GM19455 (cell line): ENCODE measurements around the gene GNB3.
"Not testable (repeated sequence)": the region's sequence is repeated elsewhere in the genome, so short reads cannot be mapped to it uniquely, and the experiment has no call there.

Experiments used
- ATAC-seq: cut with Tn5 transposase; IDR thresholded peaks from one replicate; pipeline ENCODE4 v1.9.1; 2021; ENCODE audit not compliant: unreplicated experiment

Gene GNB3

DNA sequence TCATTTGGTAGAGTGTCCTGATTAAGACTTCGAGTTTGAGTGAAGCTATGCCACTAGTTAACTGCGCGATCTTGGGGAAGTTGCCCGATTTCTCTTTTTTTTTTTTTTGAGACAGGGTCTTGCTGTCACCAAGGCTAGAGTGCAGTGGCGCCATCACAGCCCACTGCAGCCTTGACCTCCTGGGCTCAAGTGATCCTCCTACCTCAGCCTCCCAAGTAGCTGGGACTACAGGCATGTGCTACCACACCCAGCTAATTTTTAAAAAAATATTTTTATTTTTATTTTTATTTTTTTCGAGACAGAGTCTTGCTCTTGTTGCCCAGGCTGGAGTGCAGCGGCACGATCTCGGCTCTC, 33.3 kb downstream of the GNB3 start:
- ATAC-seq = not testable (repeated sequence)

DNA sequence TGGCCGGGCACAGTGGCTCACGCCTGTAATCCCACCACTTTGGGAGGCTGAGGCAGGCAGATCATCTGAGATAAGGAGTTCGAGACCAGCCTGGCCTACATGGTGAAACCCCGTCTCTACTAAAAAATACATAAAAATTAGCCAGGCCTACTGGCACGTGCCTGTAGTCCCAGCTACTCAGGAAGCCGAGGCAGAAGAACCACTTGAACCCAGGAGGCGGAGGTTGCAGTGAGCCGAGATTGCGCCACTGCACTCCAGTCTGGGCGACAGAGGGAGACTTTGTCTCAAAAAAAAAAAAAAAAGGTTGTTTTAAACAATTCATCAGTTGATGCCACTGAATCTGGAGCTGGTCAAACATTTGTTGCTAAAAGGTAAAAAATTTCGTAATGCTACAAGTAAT, 39.1 kb downstream of the GNB3 start:
- ATAC-seq = not testable (repeated sequence)

DNA sequence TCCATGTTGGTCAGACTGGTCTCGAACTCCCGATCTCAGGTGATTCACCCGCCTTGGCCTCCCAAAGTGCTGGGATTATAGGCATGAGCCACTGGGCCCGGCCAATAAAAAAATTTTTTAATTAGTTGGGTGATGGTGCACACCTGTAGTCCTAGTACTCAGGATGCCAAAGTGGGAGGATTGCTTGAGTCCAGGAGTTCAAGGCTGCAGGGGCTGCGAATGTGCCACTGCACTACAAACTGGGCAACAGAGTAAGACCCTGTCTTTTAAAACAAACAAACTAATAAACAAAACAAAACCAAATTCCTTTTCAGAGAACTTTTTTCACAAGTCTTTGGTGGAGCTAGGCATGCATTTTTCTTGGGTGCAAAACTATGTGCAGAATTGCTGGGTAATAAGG, 42.5 kb downstream of the GNB3 start:
- ATAC-seq = no peak

DNA sequence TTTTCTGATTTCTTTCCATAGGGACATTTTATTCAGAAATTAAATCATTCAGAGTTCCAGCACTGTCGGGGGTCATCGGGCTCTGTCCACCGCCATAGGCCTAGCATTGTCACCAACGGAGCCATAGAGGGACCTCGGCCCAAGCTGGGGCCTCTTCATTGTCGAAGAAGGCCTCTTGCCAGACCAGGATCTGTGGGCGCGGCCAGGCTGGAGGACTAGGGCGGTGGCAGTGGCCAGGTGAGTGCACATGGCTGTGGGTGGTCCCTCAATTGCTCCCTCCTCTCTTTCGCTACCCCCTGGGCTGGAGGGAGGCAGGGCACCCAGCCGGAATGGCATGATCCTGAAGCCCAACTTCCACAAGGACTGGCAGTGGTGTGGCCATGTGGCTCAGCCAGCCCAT, 43.0 kb downstream of the GNB3 start:
- ATAC-seq = no peak

DNA sequence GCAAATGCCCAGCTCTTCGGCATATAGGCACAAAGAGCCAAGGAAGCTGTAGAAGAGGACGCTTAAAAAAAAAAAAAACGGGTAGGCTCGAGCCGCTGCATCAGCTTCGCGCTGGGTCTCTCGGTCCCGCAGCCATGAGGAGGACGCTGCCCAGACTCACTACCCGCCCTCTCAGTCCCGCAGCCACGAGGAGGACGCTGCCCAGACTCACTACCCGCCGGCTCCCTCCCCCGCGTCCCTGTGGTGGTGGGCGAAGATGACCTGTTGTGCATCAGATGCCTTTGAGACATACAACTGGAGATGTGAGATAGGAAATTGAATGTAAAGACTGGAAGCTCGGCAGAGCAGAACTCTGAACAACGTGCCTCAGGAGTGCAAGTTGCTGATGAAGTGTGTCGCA, 43.8 kb downstream of the GNB3 start:
- ATAC-seq = no peak

DNA sequence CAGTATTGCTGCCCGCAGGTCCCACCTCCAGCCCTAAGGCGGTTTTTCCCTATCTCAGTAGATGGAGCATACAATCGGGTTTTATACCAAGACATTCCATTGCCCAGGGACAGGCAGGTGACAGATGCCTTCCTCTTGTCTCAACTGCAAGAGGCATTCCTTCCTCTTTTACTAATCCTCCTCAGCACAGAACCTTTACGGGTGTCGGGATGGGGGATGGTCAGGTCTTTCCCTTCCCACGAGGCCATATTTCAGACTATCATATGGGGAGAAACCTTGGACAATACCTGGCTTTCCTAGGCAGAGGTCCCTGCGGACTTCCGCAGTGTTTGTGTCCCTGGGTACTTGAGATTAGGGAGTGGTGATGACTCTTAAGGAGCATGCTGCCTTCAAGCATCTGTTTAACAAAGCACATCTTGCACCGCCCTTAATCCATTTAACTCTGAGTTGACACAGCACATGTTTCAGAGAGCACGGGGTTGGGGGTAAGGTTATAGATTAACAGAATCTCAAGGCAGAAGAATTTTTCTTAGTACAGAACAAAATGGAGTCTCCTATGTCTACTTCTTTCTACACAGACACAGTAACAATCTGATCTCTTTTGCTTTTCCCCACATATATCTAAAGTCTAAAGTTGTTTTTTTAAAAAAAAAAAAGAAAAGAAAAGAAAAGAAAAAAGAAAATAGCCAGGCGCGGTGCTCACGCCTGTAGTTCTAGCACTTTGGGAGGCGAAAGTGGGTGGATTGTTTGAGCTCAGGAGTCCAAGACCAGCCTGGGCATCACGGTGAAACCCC, 45.7 kb downstream of the GNB3 start:
- not testable (repeated sequence) for ATAC-seq

DNA sequence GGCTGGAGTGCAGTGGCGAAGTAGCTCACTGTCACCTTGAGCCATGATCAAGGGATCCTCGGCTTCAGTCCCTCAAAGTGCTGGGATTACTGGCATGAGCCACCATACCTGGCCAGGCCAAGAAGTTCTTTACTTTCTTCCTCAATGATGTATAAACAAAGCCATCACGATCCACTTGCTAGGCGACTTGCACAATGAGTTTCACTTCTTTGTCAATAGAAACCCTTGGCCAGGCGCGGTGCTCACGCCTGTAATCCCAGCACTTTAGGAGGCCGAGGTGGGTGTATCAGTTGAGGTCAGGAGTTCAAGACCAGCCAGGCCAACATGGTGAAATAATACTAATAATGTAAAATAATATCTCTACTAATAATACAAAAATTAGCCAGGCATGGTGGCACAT, 46.7 kb downstream of the GNB3 start:
- no peak for ATAC-seq

DNA sequence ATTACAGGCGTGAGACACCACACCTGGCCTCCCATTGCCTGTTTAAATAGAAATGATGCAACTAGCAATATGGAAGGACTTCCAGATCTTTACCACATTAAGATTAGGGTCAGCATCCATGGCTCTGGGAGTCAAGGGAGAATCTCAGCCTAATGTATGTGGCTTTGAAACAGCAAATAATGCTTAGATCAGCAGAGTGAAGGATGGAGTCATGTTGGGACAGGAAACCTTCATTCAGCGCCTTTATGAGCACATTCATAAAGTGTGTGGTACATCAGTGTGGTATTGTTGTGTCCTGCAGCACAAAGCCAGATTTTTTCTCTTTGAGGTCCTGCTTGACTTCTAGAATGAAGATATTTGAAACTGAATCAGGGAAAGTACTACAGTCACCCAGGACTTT, 47.6 kb downstream of the GNB3 start:
- ATAC-seq = no peak

DNA sequence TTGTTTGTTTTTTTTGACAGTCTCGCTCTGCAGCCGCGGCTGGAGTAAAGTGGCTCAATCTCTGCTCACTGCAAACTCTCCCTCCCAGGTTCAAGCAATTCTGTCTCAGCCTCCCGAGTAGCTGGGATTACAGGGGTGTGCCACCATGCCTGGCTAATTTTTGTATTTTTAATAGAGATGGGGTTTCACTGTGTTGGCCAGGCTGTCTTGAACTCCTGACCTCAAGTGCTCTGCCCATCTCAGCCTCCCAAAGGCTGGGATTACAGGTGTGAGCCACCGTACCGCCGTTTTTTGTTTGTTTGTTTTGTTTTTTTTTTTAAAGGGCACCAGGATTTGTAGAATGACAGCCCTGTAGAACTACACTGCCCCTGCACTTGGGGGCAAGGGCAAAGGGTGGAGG, 48.1 kb downstream of the GNB3 start:
- not testable (repeated sequence) for ATAC-seq

DNA sequence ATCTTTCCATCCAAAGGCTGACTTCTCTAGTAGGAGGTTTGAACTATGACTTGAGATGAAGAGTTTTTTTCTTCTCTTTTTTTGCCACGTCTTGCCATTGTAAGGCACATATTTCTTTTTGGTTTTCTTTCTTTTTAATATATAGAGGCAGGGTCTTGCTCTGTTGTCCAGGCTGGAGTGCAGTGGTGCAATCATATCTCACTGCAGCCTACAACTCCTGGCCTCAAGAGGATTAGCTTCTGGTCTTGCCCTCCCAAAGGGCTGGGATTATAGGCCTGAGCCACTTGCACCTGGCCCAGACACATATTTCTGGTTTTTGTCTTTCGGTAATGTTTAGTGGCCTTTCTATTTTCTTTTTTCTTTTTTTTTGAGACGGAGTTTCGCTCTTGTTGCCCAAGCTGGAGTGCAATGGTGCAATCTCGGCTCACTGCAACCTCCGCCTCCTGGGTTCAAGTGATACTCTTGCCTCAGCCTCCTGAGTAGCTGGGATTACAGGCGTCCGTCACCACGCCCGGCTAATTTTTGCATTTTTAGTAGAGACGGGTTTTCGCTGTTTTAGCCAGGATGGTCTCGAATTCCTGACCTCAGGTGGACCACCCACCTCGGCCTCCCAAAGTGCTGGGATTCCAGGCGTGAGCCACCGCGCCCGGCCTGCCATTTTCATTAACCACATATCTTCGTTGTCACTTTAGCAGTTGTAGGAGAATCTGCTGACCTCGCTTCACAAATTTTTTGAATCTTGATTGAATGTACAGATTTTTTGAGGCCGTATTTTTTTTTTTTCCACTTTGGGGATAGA, 49.2 kb downstream of the GNB3 start:
- not testable (repeated sequence) for ATAC-seq

DNA sequence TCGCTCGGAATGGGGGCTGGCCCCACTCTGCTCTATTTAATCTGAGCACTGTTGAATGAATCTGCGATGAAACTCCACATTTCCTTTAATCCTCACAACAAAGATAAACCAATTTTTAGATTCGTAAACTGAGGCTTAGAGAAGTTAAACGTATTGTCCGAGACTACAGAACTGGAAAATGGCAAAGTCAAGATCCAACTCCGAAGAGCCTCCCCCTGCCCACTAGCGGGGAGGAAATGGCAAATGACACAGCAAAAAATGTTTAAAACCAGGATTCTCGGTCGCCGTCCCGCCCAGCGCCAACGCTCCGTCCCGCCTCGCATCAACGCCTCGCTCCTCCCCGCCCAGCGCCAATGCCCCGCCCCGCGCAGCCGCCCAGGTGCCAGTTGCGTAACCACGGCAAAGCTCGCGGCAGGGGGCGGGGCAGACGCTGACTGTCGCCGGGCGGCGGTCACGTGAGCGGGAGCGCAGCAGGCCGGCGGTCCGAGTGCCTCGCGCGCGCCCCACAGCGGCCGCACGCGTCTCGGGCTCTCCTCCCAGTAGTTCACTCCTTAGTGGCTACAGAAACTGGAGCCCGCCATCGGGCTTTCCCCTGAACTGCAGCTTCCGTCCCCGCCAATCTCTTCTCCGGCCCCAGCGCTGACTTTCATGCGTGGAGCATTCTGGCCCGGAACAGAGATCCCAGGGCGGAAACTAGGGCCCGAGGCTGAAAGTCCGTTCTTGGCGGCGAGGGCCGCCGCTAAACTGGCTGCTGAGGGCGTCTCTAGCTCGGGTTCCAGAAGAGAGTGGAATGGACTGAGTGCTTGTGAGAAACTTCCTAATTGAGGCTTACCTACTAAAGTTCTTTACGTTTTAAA, 50.3 kb downstream of the GNB3 start:
- peak; percentile 95 for ATAC-seq

DNA sequence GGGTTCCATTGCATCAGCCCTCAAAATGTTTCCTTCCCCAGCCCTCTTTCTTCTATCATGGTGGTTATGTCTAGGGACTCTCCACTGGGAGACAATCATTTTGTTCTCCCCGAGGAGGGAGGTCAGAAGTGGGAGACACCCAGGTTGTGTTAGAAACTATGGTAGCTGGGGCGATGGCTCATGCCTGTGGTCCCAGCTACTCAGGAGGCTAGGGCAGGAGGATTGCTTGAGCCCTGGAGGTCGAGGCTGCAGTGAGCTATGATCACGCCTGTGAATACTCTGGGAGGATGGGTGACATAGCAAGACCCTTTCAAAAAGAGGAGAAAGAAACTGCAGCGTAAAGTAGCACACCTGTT, 50.9 kb downstream of the GNB3 start:
- no peak for ATAC-seq

DNA sequence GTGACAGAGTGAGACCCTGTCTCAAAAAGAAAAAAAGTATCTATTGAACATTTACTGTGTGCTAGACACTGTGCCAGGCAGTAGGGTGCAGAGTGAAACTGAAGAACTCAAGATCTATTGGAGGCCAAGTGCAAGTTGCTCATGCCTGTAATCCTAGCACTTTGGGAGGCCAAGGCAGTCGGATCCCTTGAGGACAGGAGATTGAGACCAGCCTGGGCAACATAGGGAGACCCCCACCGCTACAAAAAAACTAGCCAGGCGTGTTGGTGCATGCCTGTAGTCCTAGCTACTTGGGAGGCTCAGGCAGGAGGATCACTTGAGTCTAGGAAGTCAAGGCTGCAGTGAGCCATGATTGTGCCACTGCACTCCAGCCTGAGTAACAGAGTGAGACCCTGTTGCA, 52.0 kb downstream of the GNB3 start:
- not testable (repeated sequence) for ATAC-seq

DNA sequence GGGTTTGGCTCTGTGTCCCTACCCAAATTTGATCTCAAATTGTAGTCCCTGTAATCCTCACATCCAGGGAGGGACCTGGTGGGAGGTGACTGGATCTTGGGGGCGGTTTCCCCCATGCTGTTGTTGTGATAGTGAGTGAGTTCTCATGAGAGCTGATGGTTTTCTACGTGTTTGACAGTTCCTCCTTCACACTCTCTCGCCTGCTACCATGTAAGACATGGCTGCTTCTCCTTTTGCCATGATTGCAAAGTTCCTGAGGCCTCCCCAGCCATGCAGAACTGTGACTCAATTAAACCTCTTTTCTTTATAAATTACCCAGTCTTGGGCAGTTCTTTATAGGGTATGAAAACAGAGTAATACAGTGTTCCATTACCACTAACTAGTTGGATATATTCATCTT, 53.6 kb downstream of the GNB3 start:
- no peak for ATAC-seq
